ENCODE results near the gene LNP1.

DNA sequence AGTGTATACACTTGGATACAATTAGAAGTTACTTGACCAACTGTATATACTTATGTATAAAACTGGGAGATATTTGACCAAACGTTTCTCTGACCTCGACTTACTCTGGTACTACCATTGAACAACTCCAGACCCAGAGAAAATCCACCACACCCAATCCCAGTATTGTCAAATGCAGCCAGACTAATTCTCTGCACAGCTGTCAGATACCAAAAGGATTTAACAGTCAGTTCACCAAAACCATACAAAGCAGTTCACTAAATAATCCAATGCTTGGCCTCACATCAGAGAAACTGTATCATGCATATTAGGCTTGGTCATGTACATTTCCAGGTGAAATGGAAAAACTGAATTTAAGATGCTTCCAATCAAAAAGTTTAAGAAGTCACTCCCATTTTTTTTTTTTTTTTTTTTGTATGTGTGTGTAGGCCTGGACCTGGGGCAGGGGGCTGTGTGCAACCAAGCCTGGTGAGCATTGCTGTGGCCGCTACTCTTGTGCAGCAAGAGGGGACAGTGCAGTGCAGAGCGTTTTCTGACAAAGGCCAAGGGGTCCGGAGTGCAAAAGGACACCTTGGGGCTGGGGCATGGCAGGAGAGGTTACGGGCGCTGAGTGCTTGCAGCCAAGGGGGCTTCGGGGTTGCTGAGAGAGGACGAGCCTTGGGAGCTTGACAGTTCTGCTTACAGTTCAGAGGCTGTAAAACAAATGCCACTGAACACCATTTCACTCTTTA lies 1.8 kb upstream of the LNP1 start:
- TF ChIP-seq, protein P1, sequence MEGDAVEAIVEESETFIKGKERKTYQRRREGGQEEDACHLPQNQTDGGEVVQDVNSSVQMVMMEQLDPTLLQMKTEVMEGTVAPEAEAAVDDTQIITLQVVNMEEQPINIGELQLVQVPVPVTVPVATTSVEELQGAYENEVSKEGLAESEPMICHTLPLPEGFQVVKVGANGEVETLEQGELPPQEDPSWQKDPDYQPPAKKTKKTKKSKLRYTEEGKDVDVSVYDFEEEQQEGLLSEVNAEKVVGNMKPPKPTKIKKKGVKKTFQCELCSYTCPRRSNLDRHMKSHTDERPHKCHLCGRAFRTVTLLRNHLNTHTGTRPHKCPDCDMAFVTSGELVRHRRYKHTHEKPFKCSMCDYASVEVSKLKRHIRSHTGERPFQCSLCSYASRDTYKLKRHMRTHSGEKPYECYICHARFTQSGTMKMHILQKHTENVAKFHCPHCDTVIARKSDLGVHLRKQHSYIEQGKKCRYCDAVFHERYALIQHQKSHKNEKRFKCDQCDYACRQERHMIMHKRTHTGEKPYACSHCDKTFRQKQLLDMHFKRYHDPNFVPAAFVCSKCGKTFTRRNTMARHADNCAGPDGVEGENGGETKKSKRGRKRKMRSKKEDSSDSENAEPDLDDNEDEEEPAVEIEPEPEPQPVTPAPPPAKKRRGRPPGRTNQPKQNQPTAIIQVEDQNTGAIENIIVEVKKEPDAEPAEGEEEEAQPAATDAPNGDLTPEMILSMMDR (IDR thresholded peaks at IDR 0.05; ENCODE audit: insufficient read depth, low read depth, low read length): no peak
- TF ChIP-seq EZH2 (IDR thresholded peaks at IDR 0.05; ENCODE audit: insufficient read depth, low read length): no peak

Measured in astrocyte (in vitro differentiated cells and primary cell).